Measurements from ENCODE around the gene PTGES2. TPM values are rescaled to one million over a fixed set of nuclear protein-coding genes. Genes with fewer than 3 reads are reported as not detected.

PTGES2 gene
- total and polyA plus RNA-seq, 9 of the 15 experiments (the other 6 are each of a cell fraction or from before 2014, with no cell fraction given): 2.4 to 196 (median 90.1) TPM

- ATAC-seq (peak; percentile 94), DNase-seq (ENCODE audit: extremely low read depth in 1 of 4, low spot score in 3 of 4) (peak; percentile 93 to 99 (median 96)), FAIRE-seq (peak; percentile 97)
- in situ Hi-C loops (cut with MboI) (no loop called here), intact Hi-C loops (cut with micrococcal nuclease) (no loop called here)
- ChIA-PET POLR2A (interaction anchor here (0.5 to 3.6 kb wide), 11 partner anchors 10 to 72 kb away, joined by 3 to 37 read pairs (median 4); partner anchors contain the start of gene BBLN), CTCF (ENCODE audit: low intra/inter-chr PET ratio) (no interaction called here)
- Histone ChIP-seq H4K20me1 (replicated peaks; ENCODE audit: control insufficient read depth, insufficient read depth, low read length) (no peaks in the 10 kb centered on the region), H3K4me3 (no peak overlapping the region), H2AFZ (ENCODE audit: low read depth, low read length) (peak overlapping the region; percentile 94), H3K4me1 (replicated peaks in 1 of 2; ENCODE audit: control insufficient read depth in 2 of 2, insufficient read depth in 2 of 2, low read length in 2 of 2) (peaks cover 17 to 71% of the 10 kb centered on the region in 2 experiments), H3K36me3 (ENCODE audit: control insufficient read depth, insufficient read depth, low read length) (no peaks in the 10 kb centered on the region), H3K4me2 (ENCODE audit: insufficient read depth, low read length) (peak overlapping the region; percentile 61), H3K9me1 (ENCODE audit: control insufficient read depth, insufficient read depth, low read length) (peaks cover 8% of the 10 kb centered on the region), H3K27ac (ENCODE audit: extremely low read depth, low read depth, low read length) (peak overlapping the region; percentile 9; the same call in 1 of the 3 replicates), H3K9me3 (replicated peaks; ENCODE audit: control insufficient read depth, insufficient read depth, low read depth, low read length) (no peaks in the 10 kb centered on the region), H3K79me2 (ENCODE audit: control insufficient read depth, insufficient read depth, low read length) (no peaks in the 10 kb centered on the region), H3K9ac (ENCODE audit: insufficient read depth in 1 of 2, low read depth in 2 of 2, low read length in 2 of 2) (peak overlapping the region; percentile 10 to 82), H3K27me3 (ENCODE audit: control insufficient read depth in 2 of 2, insufficient read depth in 2 of 2, low read length in 2 of 2) (no peaks in the 10 kb centered on the region)
- BruUV-seq (replicated peaks): no TSS peak
- 45% methylated on average over 19 of the region's 19 CpGs for WGBS (ENCODE audit: insufficient coverage, low coverage, missing lambda C conversion rate)
- TF ChIP-seq POLR2A (conservative IDR thresholded peaks at IDR 0.05): 0 out of 2 replicates have a peak, but pooled peaks have one; percentile 20
- TF ChIP-seq E2F6 (IDR thresholded peaks at IDR 0.05; ENCODE audit: borderline replicate concordance in 1 of 2, extremely low read depth in 1 of 2, insufficient read depth in 1 of 2, insufficient read length in 1 of 2, low read depth in 1 of 2, low read length in 1 of 2, poor library complexity in 1 of 2, severe bottlenecking in 1 of 2): peak in 1 of 2 experiments; percentile 77
- TF ChIP-seq ZNF583 (CRISPR knock-in tag; IDR thresholded peaks at IDR 0.05): peak; percentile 66
- peak; percentile 39; the same call in 1 of the 2 replicates for TF ChIP-seq E2F1 (CRISPR knock-in tag; IDR thresholded peaks at IDR 0.05)
- TF ChIP-seq XRCC3 (IDR thresholded peaks at IDR 0.05): no peak
- TF ChIP-seq SMAD4 (CRISPR knock-in tag; conservative IDR thresholded peaks at IDR 0.05): peak; percentile 45
- no peak for TF ChIP-seq E4F1 (CRISPR knock-in tag; IDR thresholded peaks at IDR 0.05; ENCODE audit: borderline replicate concordance)
- 0 out of 2 replicates have a peak, but pooled peaks have one; percentile 5 for TF ChIP-seq TEAD4 (IDR thresholded peaks at IDR 0.05; ENCODE audit: low read length)
- TF ChIP-seq TEAD4 (CRISPR knock-in tag; IDR thresholded peaks at IDR 0.05; ENCODE audit: borderline replicate concordance): no peak
- peak; percentile 54 to 92; a peak in 3 of 4 replicates for TF ChIP-seq MAZ (CRISPR knock-in tag; conservative IDR thresholded peaks at IDR 0.05 in 1 of 2, IDR thresholded peaks at IDR 0.05 in 1 of 2)
- TF ChIP-seq HNRNPLL (IDR thresholded peaks at IDR 0.05; ENCODE audit: low read depth, low read length, poor library complexity, severe bottlenecking): peak; percentile 29
- TF ChIP-seq ATF3 (IDR thresholded peaks at IDR 0.05): no peak
- 0 out of 2 replicates have a peak, but pooled peaks have one; percentile 31 for TF ChIP-seq ATF3 (CRISPR knock-in tag; conservative IDR thresholded peaks at IDR 0.05)
- TF ChIP-seq RAD21 (CRISPR knock-in tag; conservative IDR thresholded peaks at IDR 0.05 in 1 of 2, IDR thresholded peaks at IDR 0.05 in 1 of 2): peak in 1 of 2 experiments; percentile 57; a peak in 2 of 4 replicates
- peak; percentile 85 to 87 for TF ChIP-seq NRF1 (conservative IDR thresholded peaks at IDR 0.05 in 1 of 2, IDR thresholded peaks at IDR 0.05 in 1 of 2)
Observed at GRCh38 chr9:128150594-128151308, 23.2 kb upstream of the PTGES2 start.
